ENCODE data around the gene KYAT1.

Gene KYAT1

GRCh38 chr9:128902351-128903078, 20.8 kb upstream of the KYAT1 start:
- Histone ChIP-seq H3K36me3 (ENCODE audit: insufficient read depth, low read length) (peaks cover 20% of the 10 kb centered on the region), H2AFZ (ENCODE audit: low read depth, low read length) (no peak overlapping the region), H3K9me3 (ENCODE audit: low read length) (peaks cover 3% of the 10 kb centered on the region), H3K4me1 (ENCODE audit: insufficient read depth, low read length) (no peaks in the 10 kb centered on the region), H3K27me3 (ENCODE audit: insufficient read depth, low read length) (no peaks in the 10 kb centered on the region), H3K4me3 (ENCODE audit: low read length) (no peak overlapping the region)

GRCh38 chr9:128901822-128902221, 20.1 kb upstream of the KYAT1 start:
- Histone ChIP-seq H3K9me3 (ENCODE audit: low read length) (no peaks in the 10 kb centered on the region), H2AFZ (ENCODE audit: low read depth, low read length) (no peak overlapping the region), H3K4me3 (ENCODE audit: low read length) (no peak overlapping the region), H3K27me3 (ENCODE audit: insufficient read depth, low read length) (no peaks in the 10 kb centered on the region), H3K36me3 (ENCODE audit: insufficient read depth, low read length) (peaks cover 17% of the 10 kb centered on the region), H3K4me1 (ENCODE audit: insufficient read depth, low read length) (no peaks in the 10 kb centered on the region)

DNA sequence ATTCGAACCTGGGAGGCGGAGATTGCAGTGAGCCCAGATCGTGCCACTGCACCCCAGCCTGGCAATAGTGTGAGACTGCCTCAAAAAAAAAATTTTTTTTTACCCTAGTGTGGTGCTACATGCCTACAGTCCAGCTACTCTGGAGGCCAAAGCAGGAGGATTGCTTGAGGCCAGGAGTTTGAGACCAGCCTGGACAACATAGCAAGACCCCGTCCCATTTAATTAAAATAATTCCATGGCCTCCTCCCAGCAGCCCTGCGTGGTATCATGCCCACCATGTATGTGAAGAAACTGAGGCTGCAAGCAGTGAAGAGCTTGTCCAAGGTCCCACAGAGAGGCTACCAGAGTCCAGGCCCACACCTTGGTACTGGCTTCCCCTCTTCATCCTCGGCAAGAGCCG, 19.6 kb upstream of the KYAT1 start:
- no peaks in the 10 kb centered on the region for H3K27me3 ChIP-seq (ENCODE audit: insufficient read depth, low read length)
- no peaks in the 10 kb centered on the region for H3K4me1 ChIP-seq (ENCODE audit: insufficient read depth, low read length)
- no peak overlapping the region for H2AFZ ChIP-seq (ENCODE audit: low read depth, low read length)
- no peak overlapping the region for H3K4me3 ChIP-seq (ENCODE audit: low read length)
- no peaks in the 10 kb centered on the region for H3K9me3 ChIP-seq (ENCODE audit: low read length)
- peaks cover 14% of the 10 kb centered on the region for H3K36me3 ChIP-seq (ENCODE audit: insufficient read depth, low read length)

DNA sequence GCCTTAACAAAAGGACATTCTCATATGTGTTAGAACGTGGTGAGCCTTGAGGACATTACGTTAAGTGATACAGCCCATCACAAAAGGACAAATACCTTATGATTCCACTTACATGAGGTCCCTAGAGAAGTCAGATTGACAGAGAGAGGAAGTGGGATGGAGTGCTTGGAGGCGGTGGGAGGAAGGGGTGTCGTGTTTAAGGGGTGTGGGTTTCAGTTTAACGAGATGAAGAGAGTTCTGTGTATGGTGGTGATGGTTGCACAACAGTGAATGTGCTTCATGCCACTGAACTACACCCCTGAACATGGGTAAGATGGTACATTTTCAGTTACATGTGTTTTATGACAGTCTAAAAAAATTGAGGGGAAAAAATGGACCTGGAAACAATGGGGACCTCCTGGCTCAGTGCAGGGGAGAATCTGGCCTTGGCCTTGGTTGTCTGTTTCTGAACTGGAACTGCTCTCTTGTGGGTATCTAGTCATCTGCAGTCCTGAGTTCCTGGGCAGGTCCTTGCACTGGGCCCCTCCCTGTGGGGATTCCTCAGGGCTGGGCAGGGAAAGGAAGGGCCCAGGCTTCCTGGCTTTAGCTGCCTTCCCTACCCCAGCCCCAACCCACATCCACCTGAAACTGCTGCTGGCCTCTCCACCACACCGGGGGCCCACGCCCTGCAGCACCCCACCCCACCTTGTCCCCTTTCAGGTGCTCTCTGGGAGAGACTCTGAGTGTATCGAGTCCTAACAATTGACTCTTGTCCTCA, 18.0 kb upstream of the KYAT1 start:
- H3K9me3 ChIP-seq (ENCODE audit: low read length), result no peaks in the 10 kb centered on the region
- H3K36me3 ChIP-seq (ENCODE audit: insufficient read depth, low read length), result peaks cover 17% of the 10 kb centered on the region
- H3K4me1 ChIP-seq (ENCODE audit: insufficient read depth, low read length), result no peaks in the 10 kb centered on the region
- H3K4me3 ChIP-seq (ENCODE audit: low read length), result no peak overlapping the region
- H2AFZ ChIP-seq (ENCODE audit: low read depth, low read length), result no peak overlapping the region
- H3K27me3 ChIP-seq (ENCODE audit: insufficient read depth, low read length), result no peaks in the 10 kb centered on the region

DNA sequence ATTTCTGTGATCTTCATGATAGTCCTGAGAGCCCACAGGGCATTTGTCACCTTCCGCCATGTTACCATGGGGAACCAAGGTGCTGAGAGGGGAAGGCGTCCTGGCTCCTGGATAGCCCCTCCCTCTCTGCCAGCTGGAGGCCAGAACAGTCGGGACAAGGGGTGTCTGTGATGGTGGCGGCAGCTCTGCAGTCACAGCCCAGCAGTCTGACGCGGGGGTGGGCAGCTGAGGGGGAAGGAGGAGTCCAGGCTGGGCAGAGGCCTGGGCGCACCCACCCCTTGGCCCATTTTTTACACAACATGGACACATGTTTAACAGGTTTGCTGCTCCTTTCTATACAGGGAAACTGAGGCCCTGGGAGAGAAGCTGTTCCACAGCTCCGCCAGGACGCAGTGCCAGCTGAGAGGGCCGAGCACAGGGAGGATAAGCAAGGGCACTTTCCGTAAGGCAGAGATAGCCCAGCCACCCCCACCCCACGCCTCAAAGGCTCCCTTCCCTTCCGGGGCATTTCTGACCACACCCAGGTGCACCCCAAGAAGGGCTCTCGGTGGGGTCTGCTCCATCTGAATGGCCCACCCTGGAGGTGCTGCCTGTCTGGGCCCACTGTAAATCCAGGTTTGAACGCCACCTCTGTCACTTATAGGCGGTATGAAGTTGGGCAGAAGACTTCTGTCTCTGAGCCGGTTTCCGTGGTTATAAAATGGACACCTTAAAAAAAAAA, 17.3 kb upstream of the KYAT1 start:
- Histone ChIP-seq H3K9me3 (ENCODE audit: low read length) (no peaks in the 10 kb centered on the region), H3K4me1 (ENCODE audit: insufficient read depth, low read length) (no peaks in the 10 kb centered on the region), H3K36me3 (ENCODE audit: insufficient read depth, low read length) (peaks cover 17% of the 10 kb centered on the region), H3K27me3 (ENCODE audit: insufficient read depth, low read length) (no peaks in the 10 kb centered on the region), H2AFZ (ENCODE audit: low read depth, low read length) (no peak overlapping the region), H3K4me3 (ENCODE audit: low read length) (no peak overlapping the region)

DNA sequence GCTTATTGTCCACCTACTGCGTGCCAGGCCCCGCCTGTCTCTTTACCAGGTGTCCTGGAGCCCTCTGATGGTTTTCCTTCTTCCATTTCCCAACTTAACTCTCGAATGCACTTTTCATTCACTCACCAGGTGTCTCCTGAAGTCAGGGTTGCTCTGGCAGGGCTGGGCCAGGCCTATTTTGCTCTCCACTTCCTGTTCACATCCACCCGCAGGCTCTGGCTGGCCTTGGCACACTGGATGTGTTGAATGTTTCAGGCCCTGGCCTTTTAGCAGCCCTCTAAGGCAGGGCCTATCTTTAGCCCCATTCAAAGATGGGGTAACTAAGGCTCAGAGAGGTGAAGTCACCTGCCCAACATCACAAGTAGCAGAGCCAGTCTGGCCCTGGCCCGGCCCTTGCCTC, 16.6 kb upstream of the KYAT1 start:
- Histone ChIP-seq H3K36me3 (ENCODE audit: insufficient read depth, low read length) (peaks cover 17% of the 10 kb centered on the region), H3K27me3 (ENCODE audit: insufficient read depth, low read length) (no peaks in the 10 kb centered on the region), H3K4me3 (ENCODE audit: low read length) (no peak overlapping the region), H3K4me1 (ENCODE audit: insufficient read depth, low read length) (no peaks in the 10 kb centered on the region), H3K9me3 (ENCODE audit: low read length) (no peaks in the 10 kb centered on the region), H2AFZ (ENCODE audit: low read depth, low read length) (no peak overlapping the region)

GRCh38 chr9:128895556-128895955, 13.8 kb upstream of the KYAT1 start:
- Histone ChIP-seq H3K9me3 (ENCODE audit: low read length) (no peaks in the 10 kb centered on the region), H3K36me3 (ENCODE audit: insufficient read depth, low read length) (peaks cover 31% of the 10 kb centered on the region), H2AFZ (ENCODE audit: low read depth, low read length) (no peak overlapping the region), H3K4me1 (ENCODE audit: insufficient read depth, low read length) (no peaks in the 10 kb centered on the region), H3K4me3 (ENCODE audit: low read length) (no peak overlapping the region), H3K27me3 (ENCODE audit: insufficient read depth, low read length) (no peaks in the 10 kb centered on the region)

DNA sequence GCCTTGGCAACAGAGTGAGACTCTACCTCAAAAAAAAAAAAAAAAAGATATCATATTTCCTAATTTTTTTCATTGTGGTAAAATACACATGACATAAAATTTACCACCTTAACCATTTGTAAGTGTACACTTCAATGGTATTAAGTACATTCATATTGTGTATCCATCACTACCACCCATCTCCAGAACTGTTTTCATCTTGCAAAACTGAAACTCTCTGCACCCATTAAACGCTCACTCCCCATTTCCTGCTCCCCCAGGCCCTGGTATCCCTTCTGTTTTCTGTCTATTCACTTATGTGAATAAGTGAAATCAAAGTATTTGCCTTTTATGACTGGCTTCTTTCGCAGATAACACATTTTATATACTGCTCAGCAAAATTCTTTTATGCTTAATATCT, 13.0 kb upstream of the KYAT1 start:
- H3K4me3 ChIP-seq (ENCODE audit: low read length), result no peak overlapping the region
- H3K27me3 ChIP-seq (ENCODE audit: insufficient read depth, low read length), result no peaks in the 10 kb centered on the region
- H3K4me1 ChIP-seq (ENCODE audit: insufficient read depth, low read length), result no peaks in the 10 kb centered on the region
- no peaks in the 10 kb centered on the region for H3K9me3 ChIP-seq (ENCODE audit: low read length)
- H3K36me3 ChIP-seq (ENCODE audit: insufficient read depth, low read length), result peaks cover 37% of the 10 kb centered on the region
- H2AFZ ChIP-seq (ENCODE audit: low read depth, low read length), result no peak overlapping the region

DNA sequence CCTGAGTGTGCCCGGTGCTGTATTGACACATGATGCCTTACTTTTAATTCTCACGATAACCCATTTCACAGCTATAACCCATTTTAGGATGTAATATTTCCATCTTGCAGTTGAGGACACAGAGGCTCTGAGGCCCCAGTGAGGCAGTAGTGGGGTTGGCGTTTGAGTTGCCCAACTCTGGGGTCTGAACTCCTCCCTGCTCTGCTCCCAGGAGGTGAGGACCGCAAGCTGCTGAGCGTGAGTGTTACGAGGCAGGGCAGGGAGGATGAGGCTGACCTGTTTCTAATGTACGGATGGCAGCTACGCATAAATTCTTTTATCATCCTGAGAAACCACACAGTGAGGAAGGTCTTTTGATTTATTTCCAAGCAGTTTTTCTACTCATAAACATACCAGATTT, 11.6 kb upstream of the KYAT1 start:
- no peaks in the 10 kb centered on the region for H3K4me1 ChIP-seq (ENCODE audit: insufficient read depth, low read length)
- H3K36me3 ChIP-seq (ENCODE audit: insufficient read depth, low read length), result peaks cover 38% of the 10 kb centered on the region
- H2AFZ ChIP-seq (ENCODE audit: low read depth, low read length), result no peak overlapping the region

DNA sequence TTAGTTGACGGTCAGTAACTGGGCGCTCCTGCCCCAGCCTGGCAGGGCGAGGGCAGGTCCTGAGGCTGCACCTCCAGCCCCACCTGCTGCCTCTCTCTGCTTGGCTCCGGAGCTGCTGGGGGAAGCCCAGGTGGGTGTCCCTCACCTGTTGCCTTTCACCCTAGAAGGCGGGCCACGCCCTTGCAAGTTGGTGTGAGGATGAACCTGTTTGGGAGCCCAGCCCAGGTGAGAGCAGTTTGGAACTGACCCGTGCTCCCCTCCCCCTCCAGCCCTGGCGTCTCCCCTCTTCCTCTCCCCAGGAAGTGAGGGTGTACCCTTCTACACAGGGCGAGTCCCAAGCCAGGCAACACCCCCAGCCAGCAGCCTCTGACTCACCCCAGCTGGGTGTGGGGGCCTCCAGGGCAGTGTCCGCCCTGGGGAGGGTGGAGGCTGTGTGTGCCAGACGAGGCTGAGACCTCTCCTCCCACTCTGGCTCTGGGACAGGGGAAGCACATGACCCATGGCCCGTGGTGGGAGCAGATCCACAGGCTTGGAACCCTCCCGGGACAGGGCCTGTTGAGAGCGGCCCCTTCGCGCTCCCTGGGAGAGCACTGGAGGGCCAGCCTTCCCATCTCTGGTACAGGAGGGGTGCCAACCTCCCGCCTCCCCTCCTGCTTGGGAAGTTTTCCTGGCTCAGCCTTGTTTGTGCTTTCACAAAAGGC, 10.6 kb upstream of the KYAT1 start:
- Histone ChIP-seq H3K4me3 (ENCODE audit: low read length) (no peak overlapping the region), H3K9me3 (ENCODE audit: low read length) (no peaks in the 10 kb centered on the region), H3K36me3 (ENCODE audit: insufficient read depth, low read length) (peaks cover 42% of the 10 kb centered on the region), H3K4me1 (ENCODE audit: insufficient read depth, low read length) (no peaks in the 10 kb centered on the region), H3K27me3 (ENCODE audit: insufficient read depth, low read length) (no peaks in the 10 kb centered on the region), H2AFZ (ENCODE audit: low read depth, low read length) (no peak overlapping the region)

More for the DNA sequence above, 11.6 kb upstream of the KYAT1 start:
- H3K27me3 ChIP-seq (ENCODE audit: insufficient read depth, low read length), result no peaks in the 10 kb centered on the region
- no peak overlapping the region for H3K4me3 ChIP-seq (ENCODE audit: low read length)
- no peaks in the 10 kb centered on the region for H3K9me3 ChIP-seq (ENCODE audit: low read length)

- peaks cover 44% of the 10 kb centered on the region for H3K36me3 ChIP-seq (ENCODE audit: insufficient read depth, low read length)
Observed at GRCh38 chr9:128891321-128892220, 9.8 kb upstream of the KYAT1 start.

DNA sequence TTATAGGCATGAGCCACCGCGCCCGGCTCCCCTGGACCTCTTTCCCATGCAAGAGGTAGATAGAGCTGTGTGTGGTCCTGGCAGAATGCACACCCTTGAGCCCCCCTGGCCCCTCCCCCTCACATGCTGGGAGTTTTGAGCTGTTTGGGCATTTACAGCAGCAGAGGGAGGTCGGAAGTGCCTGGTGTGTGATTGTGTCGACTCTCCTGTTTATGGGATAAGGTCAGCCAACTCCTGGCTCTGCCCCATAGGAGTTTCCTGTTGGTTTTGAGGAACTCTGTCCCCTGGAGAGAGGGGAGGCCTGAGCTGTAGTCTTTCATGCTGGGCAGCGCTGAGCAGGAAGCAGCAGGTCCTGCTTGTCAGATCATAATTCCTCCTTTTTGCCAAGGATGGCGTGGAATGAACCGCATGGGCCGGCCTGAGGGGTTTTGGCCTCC, 6.2 kb upstream of the KYAT1 start:
- Histone ChIP-seq H3K9me3 (ENCODE audit: low read length) (no peaks in the 10 kb centered on the region), H2AFZ (ENCODE audit: low read depth, low read length) (no peak overlapping the region), H3K4me3 (ENCODE audit: low read length) (no peak overlapping the region), H3K4me1 (ENCODE audit: insufficient read depth, low read length) (peaks cover 11% of the 10 kb centered on the region), H3K27me3 (ENCODE audit: insufficient read depth, low read length) (no peaks in the 10 kb centered on the region), H3K36me3 (ENCODE audit: insufficient read depth, low read length) (peaks cover 49% of the 10 kb centered on the region)

More at GRCh38 chr9:128891321-128892220, 9.8 kb upstream of the KYAT1 start:
- no peaks in the 10 kb centered on the region for H3K27me3 ChIP-seq (ENCODE audit: insufficient read depth, low read length)
- no peak overlapping the region for H2AFZ ChIP-seq (ENCODE audit: low read depth, low read length)
- H3K9me3 ChIP-seq (ENCODE audit: low read length), result no peaks in the 10 kb centered on the region
- H3K4me1 ChIP-seq (ENCODE audit: insufficient read depth, low read length), result no peaks in the 10 kb centered on the region
- H3K4me3 ChIP-seq (ENCODE audit: low read length), result no peak overlapping the region

All from neuron (in vitro differentiated cells).